GM19193 (cell line): ENCODE results near the gene INHBB.

Experiments used
- POLR2A ChIP-seq: IDR thresholded peaks from 4 replicates; pipeline ENCODE4 v1.6.1; 2011; ENCODE audit not compliant: insufficient read depth, insufficient read length; ENCODE audit errors: extremely low read depth

Gene INHBB

GRCh38 chr2:120373424-120373823 lies 27.5 kb downstream of the INHBB start:
- no peak for TF ChIP-seq POLR2A

GRCh38 chr2:120374821-120375220 lies 28.9 kb downstream of the INHBB start:
- no peak for TF ChIP-seq POLR2A

GRCh38 chr2:120375251-120376020 lies 29.5 kb downstream of the INHBB start:
- TF ChIP-seq POLR2A, result no peak

GRCh38 chr2:120376101-120376500 lies 30.2 kb downstream of the INHBB start:
- no peak for TF ChIP-seq POLR2A

- no peak for TF ChIP-seq POLR2A
Observed at GRCh38 chr2:120376679-120377640, 31.0 kb downstream of the INHBB start.

GRCh38 chr2:120378605-120379004 lies 32.7 kb downstream of the INHBB start:
- TF ChIP-seq POLR2A, result no peak

- TF ChIP-seq POLR2A, result no peak
Observed at GRCh38 chr2:120379916-120380893, 34.3 kb downstream of the INHBB start.

- no peak for TF ChIP-seq POLR2A
Observed at GRCh38 chr2:120381192-120381591, 35.3 kb downstream of the INHBB start.

- no peak for TF ChIP-seq POLR2A
Observed at GRCh38 chr2:120381661-120382060, 35.7 kb downstream of the INHBB start.

GRCh38 chr2:120382541-120383144 lies 36.7 kb downstream of the INHBB start:
- TF ChIP-seq POLR2A, result no peak

GRCh38 chr2:120383191-120383590 lies 37.3 kb downstream of the INHBB start:
- TF ChIP-seq POLR2A, result no peak

- TF ChIP-seq POLR2A, result no peak
Observed at GRCh38 chr2:120383631-120384340, 37.9 kb downstream of the INHBB start.
